GM12873 (cell line): Measurements from ENCODE around the gene KLK15.

ENCODE experiments used
- CTCF ChIP-seq: IDR thresholded peaks from 2 replicates; pipeline ENCODE4 v1.5.1; 2012; ENCODE audit warnings: low read depth, mild to moderate bottlenecking, moderate library complexity, low read length, control low read depth; ENCODE audit not compliant: insufficient read depth; ENCODE audit errors: missing control alignments

Gene KLK15

DNA sequence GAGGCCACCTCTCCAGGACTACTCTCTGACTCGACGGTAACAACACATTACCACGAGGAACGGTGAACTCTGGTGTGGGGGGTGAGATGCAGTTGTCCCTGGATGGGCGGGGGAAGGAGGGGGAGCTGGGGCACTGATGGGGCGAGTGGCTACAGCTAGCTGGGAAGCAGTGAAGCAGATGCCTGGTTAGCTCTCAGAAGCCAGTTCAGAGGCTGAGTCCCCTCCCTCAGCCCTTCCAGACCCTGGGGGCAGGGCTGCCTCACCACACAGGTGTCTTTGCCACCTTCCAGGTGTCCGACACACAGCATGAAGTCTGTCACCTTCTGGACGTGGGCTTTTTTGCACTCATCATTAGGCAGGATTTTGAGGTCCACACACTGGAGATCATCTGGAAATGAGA lies 13.7 kb downstream of the KLK15 start:
- TF ChIP-seq CTCF = no peak

DNA sequence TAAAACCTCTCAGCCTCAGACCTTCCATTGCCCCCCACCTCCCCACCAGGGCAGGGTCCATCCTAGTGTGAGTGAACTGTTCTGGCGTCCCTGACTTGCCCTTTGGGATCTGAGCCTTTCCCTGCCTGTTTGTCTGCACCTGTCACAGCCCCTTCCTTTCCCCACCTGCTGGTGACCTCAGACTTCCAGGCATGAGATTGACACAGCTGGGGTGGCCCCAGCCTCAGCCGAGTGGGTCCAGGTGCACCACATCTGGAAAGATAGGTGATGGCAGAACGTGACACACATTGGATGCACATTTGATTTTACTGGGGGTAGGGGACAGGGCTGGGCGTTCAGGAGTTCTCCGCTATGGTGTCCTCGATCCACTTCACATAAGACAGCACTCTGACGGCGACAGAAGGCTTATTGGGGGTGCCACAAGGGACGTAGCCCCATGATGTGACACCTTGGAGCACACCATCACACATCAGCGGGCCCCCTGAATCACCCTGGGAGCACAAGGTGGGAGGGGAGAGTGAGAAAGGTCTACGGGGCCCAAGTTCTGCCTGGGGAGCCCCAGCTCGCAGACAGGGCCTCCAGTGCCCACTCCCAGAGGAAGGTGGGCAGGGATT lies 14.4 kb downstream of the KLK15 start:
- no peak for TF ChIP-seq CTCF

DNA sequence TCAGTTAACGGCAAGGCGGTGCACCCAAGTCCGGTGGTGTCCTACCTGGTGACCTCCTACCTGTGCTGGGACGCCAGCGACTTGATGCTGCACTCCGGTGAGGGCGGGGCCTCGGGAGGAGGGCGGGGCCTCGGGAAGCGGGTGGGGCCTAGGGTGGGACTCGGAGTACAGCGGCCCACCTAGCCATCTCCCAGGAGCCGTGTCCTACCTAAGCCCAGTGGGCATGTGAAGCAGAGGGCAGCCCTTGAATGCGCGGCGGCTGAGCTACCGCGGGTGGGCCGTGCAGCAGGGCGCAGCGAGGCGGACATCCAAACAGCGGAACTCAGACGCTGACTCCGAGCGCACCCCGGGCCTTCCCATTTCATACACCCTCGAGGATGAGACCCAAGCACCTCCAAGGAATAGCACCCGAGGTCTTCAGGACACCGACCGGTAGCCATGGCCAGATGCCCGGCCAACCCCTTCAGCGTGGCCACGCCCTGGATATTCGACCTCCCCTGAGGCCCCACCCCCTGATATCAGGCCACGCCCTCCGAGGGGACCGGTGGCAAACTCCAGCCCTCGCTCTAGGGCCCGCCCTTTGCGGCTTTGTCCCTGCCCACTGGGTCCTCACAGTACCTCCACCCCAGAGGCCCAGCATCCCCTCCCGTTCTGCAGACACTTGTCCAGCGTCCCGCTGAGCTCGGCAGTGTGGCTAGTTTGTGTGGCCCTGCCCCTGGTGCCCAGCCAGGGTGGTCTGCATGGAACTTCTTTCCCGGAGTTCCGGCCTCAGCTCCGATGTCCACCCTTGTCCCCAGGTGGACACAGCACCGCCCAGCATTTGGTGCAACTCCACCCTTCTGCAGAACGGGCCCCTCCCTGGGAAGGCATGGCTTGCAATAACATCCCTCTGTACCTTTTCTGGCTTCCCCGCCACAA lies 15.2 kb downstream of the KLK15 start:
- no peak for TF ChIP-seq CTCF

DNA sequence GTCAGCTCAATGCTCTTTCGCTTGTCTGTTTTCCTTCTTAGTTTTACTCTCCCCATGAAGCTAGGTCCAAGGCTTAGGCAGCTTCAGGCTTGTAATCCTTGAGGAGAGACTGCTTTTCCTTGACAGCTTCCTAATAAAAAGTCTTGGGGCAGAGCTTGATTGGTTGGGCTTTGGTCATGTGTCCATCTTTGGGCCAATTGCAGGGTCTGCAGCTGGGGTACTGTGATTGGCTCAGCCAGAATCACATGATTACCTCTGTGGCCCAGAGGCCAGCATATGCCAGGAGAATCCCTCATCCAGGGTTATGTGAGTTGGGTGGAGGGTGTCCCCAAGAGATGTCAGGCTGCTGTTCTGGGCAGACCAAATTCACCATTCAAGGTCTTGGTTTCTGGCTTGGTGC lies 17.9 kb downstream of the KLK15 start:
- no peak for TF ChIP-seq CTCF

DNA sequence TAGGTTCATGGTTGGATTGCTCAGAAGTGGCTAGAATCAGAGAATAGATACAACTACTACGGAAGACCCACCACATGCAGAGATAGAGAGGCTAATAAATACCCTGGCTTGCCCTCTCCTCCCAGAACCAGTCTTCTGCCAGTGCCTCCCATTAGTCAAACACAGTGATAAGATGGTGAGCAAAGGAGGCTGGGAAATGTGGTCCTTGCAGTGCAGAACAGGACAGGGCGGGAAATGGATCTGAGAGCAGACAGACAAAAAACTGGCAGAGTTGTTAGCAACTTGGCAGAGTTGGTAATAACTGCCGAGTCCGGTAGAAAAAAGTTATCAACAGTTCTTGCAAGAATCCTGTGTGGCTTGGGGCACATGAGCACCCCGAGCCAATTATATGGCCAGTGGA lies 18.5 kb downstream of the KLK15 start:
- no peak for TF ChIP-seq CTCF

GRCh38 chr19:50812474-50812873 lies 20.9 kb downstream of the KLK15 start:
- no peak for TF ChIP-seq CTCF

- no peak for TF ChIP-seq CTCF
These were observed 24.5 kb downstream of the KLK15 start for GRCh38 chr19:50808856-50809255.
